WTC11 (cell line): ENCODE measurements around the gene PLTP. TPM values are rescaled to one million over a fixed set of nuclear protein-coding genes. Genes with fewer than 3 reads are reported as not detected.

Source experiments
- ATAC-seq: fragments of 200-7000 bp; cut with Tn5 transposase; 2 replicates; pipeline ENCODE4 v1.10.0; 2021; ENCODE audit warnings: mild to moderate bottlenecking, moderate library complexity
- CTCF ChIA-PET: fragments of 300-600 bp; sonication (Branson Sonifier 250); formaldehyde crosslinking; loops from one replicate; lab custom pipeline; 2021; ENCODE audit warnings: antibody characterized with exemption; lab: Charles Lee
- POLR2A ChIA-PET: fragments of 350-600 bp; sonication (Branson Sonifier 250); formaldehyde crosslinking; loops from one replicate; lab custom pipeline; 2021; ENCODE audit warnings: antibody characterized with exemption; lab: Charles Lee
- DNase-seq: peaks from one replicate; pipeline ENCODE4 v3.0.0; 2021; ENCODE audit warnings: low spot score
- H3K27ac Mint-ChIP-seq: 2 replicates; pipeline ENCODE4 v1.8.0; 2021; ENCODE audit warnings: mixed read lengths
- H3K27me3 Mint-ChIP-seq: 2 replicates; pipeline ENCODE4 v1.8.0; 2021; ENCODE audit warnings: low read depth, mild to moderate bottlenecking, moderate library complexity, mixed read lengths
- H3K36me3 Mint-ChIP-seq: 2 replicates; pipeline ENCODE4 v1.8.0; 2021; ENCODE audit warnings: mixed read lengths
- H3K4me1 Mint-ChIP-seq: 2 replicates; pipeline ENCODE4 v1.8.0; 2022; ENCODE audit warnings: mixed read lengths
- H3K4me3 Mint-ChIP-seq: 2 replicates; pipeline ENCODE4 v1.8.0; 2021; ENCODE audit warnings: mild to moderate bottlenecking, moderate library complexity, mixed read lengths
- H3K9me3 Mint-ChIP-seq: 2 replicates; pipeline ENCODE4 v1.8.0; 2021; ENCODE audit warnings: mixed read lengths
- AFF4 ChIP-seq: sonication (generic); formaldehyde crosslinking; IDR thresholded peaks from 2 replicates; pipeline ENCODE4 v1.8.1; 2023; ENCODE audit warnings: mild to moderate bottlenecking, missing genetic modification reagents, borderline replicate concordance
- CBFB ChIP-seq: sonication (generic); formaldehyde crosslinking; IDR thresholded peaks from 2 replicates; pipeline ENCODE4 v1.8.1; 2022; ENCODE audit warnings: mild to moderate bottlenecking, low read depth, missing genetic modification reagents
- CREB1 ChIP-seq: sonication (generic); formaldehyde crosslinking; IDR thresholded peaks from 2 replicates; pipeline ENCODE4 v1.8.0; 2023; ENCODE audit warnings: mild to moderate bottlenecking, missing genetic modification reagents
- E2F1 ChIP-seq: sonication (generic); formaldehyde crosslinking; IDR thresholded peaks from 2 replicates; pipeline ENCODE4 v1.8.0; 2022; ENCODE audit warnings: mild to moderate bottlenecking, missing genetic modification reagents
- E2F5 ChIP-seq: sonication (generic); formaldehyde crosslinking; IDR thresholded peaks from 2 replicates; pipeline ENCODE4 v1.8.1; 2022; ENCODE audit warnings: mild to moderate bottlenecking, moderate library complexity, missing genetic modification reagents
- FOXP1 ChIP-seq: sonication (generic); formaldehyde crosslinking; IDR thresholded peaks from 2 replicates; pipeline ENCODE4 v1.8.0; 2022; ENCODE audit warnings: missing genetic modification reagents, mild to moderate bottlenecking, moderate library complexity, borderline replicate concordance
- HMGXB4 ChIP-seq: sonication (generic); formaldehyde crosslinking; IDR thresholded peaks from 2 replicates; pipeline ENCODE4 v1.8.1; 2023; ENCODE audit warnings: mild to moderate bottlenecking, moderate library complexity, missing genetic modification reagents
- JUN ChIP-seq: sonication (generic); formaldehyde crosslinking; IDR thresholded peaks from 2 replicates; pipeline ENCODE4 v1.8.0; 2023; ENCODE audit warnings: mild to moderate bottlenecking, missing genetic modification reagents
- NFATC4 ChIP-seq: fragments of 250-450 bp; sonication (Bioruptor Pico); IDR thresholded peaks from 2 replicates; pipeline ENCODE4 v1.9.0; 2021; ENCODE audit warnings: mild to moderate bottlenecking
- NR3C1 ChIP-seq: sonication (generic); formaldehyde crosslinking; conservative IDR thresholded peaks from 2 replicates; pipeline ENCODE4 v1.8.1; 2023; ENCODE audit warnings: low read depth, mild to moderate bottlenecking, missing genetic modification reagents
- PRDM15 ChIP-seq: sonication (generic); formaldehyde crosslinking; IDR thresholded peaks from 2 replicates; pipeline ENCODE4 v1.8.0; 2022; ENCODE audit warnings: missing genetic modification reagents
- PREB ChIP-seq: sonication (generic); formaldehyde crosslinking; IDR thresholded peaks from 2 replicates; pipeline ENCODE4 v1.8.1; 2022; ENCODE audit warnings: mild to moderate bottlenecking, missing genetic modification reagents, moderate library complexity, borderline replicate concordance
- SP1 ChIP-seq: sonication (generic); formaldehyde crosslinking; conservative IDR thresholded peaks from 2 replicates; pipeline ENCODE4 v1.8.1; 2022; ENCODE audit warnings: missing genetic modification reagents
- TCF7 ChIP-seq: sonication (generic); formaldehyde crosslinking; IDR thresholded peaks from 2 replicates; pipeline ENCODE4 v1.8.0; 2022; ENCODE audit warnings: mild to moderate bottlenecking, low read depth, missing genetic modification reagents, moderate library complexity
- TP53 ChIP-seq: sonication (generic); formaldehyde crosslinking; IDR thresholded peaks from 2 replicates; pipeline ENCODE4 v1.8.1; 2023; ENCODE audit warnings: mild to moderate bottlenecking, missing genetic modification reagents
- ZBTB43 ChIP-seq: sonication (generic); formaldehyde crosslinking; IDR thresholded peaks from 2 replicates; pipeline ENCODE4 v1.8.1; 2023; ENCODE audit warnings: mild to moderate bottlenecking, missing genetic modification reagents
- ZNF232 ChIP-seq: sonication (generic); formaldehyde crosslinking; IDR thresholded peaks from 2 replicates; pipeline ENCODE4 v1.8.0; 2022; ENCODE audit warnings: mild to moderate bottlenecking, missing genetic modification reagents
- ZNF423 ChIP-seq: fragments of 250-450 bp; sonication (Bioruptor Pico); IDR thresholded peaks from 2 replicates; pipeline ENCODE4 v2.1.2; 2022; ENCODE audit warnings: mild to moderate bottlenecking, moderate library complexity
- ZNF425 ChIP-seq: fragments of 250-450 bp; sonication (Bioruptor Pico); conservative IDR thresholded peaks from 2 replicates; pipeline ENCODE4 v1.9.0; 2021; ENCODE audit warnings: mild to moderate bottlenecking
- total RNA-seq: library from RNA; stranded (reverse); gene quantifications from 3 replicates; pipeline ENCODE4 v1.2.3, GENCODE V29; 2021

The PLTP gene
- total RNA-seq, 1 experiment from 2014 or later, result 109 TPM

GRCh38 chr20:45890077-45890984 is 21.6 kb downstream of the PLTP start:
- H3K36me3 Mint-ChIP-seq, result peaks cover 4% of the 10 kb centered on the region
- no peak overlapping the region for H3K27ac Mint-ChIP-seq
- ATAC-seq (peak; percentile 80), DNase-seq (peak; percentile 89)
- no peaks in the 10 kb centered on the region for H3K9me3 Mint-ChIP-seq
- H3K4me3 Mint-ChIP-seq, result peak overlapping the region; percentile 87
- CTCF ChIA-PET, result interaction anchor here (0.6 to 3.0 kb wide), 45 partner anchors 8 to 328 kb away, joined by 3 to 38 read pairs (median 6); partner anchors contain the start of genes PCIF1, PLTP, SNX21 and TNNC2
- POLR2A ChIA-PET, result interaction anchor here (0.7 to 2.2 kb wide), 7 partner anchors 9 to 67 kb away, joined by 3 to 19 read pairs (median 8); partner anchors contain the start of genes PCIF1, PLTP and ZSWIM1
- H3K27me3 Mint-ChIP-seq, result no peaks in the 10 kb centered on the region; the same call in 1 of the 2 replicates
- H3K4me1 Mint-ChIP-seq, result peaks cover 12% of the 10 kb centered on the region
- no peak for TF ChIP-seq ZNF423 (CRISPR knock-in tag)
- no peak for TF ChIP-seq E2F1 (CRISPR knock-in tag)
- no peak for TF ChIP-seq E2F5 (CRISPR knock-in tag)
- no peak; the same call in 1 of the 2 replicates for TF ChIP-seq TCF7 (CRISPR knock-in tag)
- TF ChIP-seq AFF4 (CRISPR knock-in tag), result 0 out of 2 replicates have a peak, but pooled peaks have one; percentile 15
- TF ChIP-seq PRDM15 (CRISPR knock-in tag), result no peak
- peak; percentile 50; the same call in 1 of the 2 replicates for TF ChIP-seq TP53 (CRISPR knock-in tag)
- TF ChIP-seq HMGXB4 (CRISPR knock-in tag), result peak; percentile 96
- TF ChIP-seq FOXP1 (CRISPR knock-in tag), result no peak
- no peak for TF ChIP-seq ZBTB43
- no peak for TF ChIP-seq ZNF425
- no peak for TF ChIP-seq PREB
- TF ChIP-seq NR3C1 (CRISPR knock-in tag), result 0 out of 2 replicates have a peak, but pooled peaks have one; percentile 70
- TF ChIP-seq JUN (CRISPR knock-in tag), result no peak
- no peak for TF ChIP-seq CBFB (CRISPR knock-in tag)
- TF ChIP-seq NFATC4, result no peak
- TF ChIP-seq CREB1 (CRISPR knock-in tag), result 0 out of 2 replicates have a peak, but pooled peaks have one; percentile 44
- TF ChIP-seq ZNF232 (CRISPR knock-in tag), result peak; percentile 81
- TF ChIP-seq SP1, result no peak; the same call in 1 of the 2 replicates
